Neural progenitor cell (in vitro differentiated cells): ENCODE measurements around the gene MAN1A1. TPM values are rescaled to one million over a fixed set of nuclear protein-coding genes. Genes with fewer than 3 reads are reported as not detected.

Experiments
- DNase-seq: peaks from one replicate; pipeline ENCODE4 v3.0.0-alpha.2; 2016; ENCODE audit warnings: low spot score
- H2AFZ ChIP-seq: fragments of 200-600 bp; sonication (generic); replicated peaks from 2 replicates; pipeline ENCODE4 v1.6.1; 2016; ENCODE audit warnings: antibody characterized with exemption
- H3F3A ChIP-seq: fragments of 200-600 bp; sonication (generic); 2 replicates; pipeline ENCODE4 v1.6.1; 2016; ENCODE audit warnings: antibody characterized with exemption, low read depth
- H3K27ac ChIP-seq: fragments of 200-600 bp; sonication (generic); 2 replicates; pipeline ENCODE4 v1.5.1; 2016; ENCODE audit warnings: mild to moderate bottlenecking
- H3K27me3 ChIP-seq: fragments of 200-600 bp; sonication (generic); 2 replicates; pipeline ENCODE4 v1.6.1; 2016; ENCODE audit warnings: mild to moderate bottlenecking, moderate library complexity
- H3K36me3 ChIP-seq: fragments of 200-600 bp; sonication (generic); 2 replicates; pipeline ENCODE4 v1.5.1; 2016
- H3K4me1 ChIP-seq: fragments of 200-600 bp; sonication (generic); 2 replicates; pipeline ENCODE4 v1.6.1; 2016; ENCODE audit warnings: mixed run types
- H3K4me2 ChIP-seq: fragments of 200-600 bp; sonication (generic); 2 replicates; pipeline ENCODE4 v1.6.1; 2016
- H3K4me3 ChIP-seq: fragments of 200-600 bp; sonication (generic); 2 replicates; pipeline ENCODE4 v1.5.1; 2016
- H3K79me2 ChIP-seq: fragments of 200-600 bp; sonication (generic); 2 replicates; pipeline ENCODE4 v1.6.1; 2016; ENCODE audit warnings: low read depth
- H3K9ac ChIP-seq: fragments of 200-600 bp; sonication (generic); 2 replicates; pipeline ENCODE4 v1.6.1; 2016
- H3K9me3 ChIP-seq: fragments of 200-600 bp; sonication (generic); 2 replicates; pipeline ENCODE4 v1.5.1; 2016; ENCODE audit warnings: low read depth
- H4K20me1 ChIP-seq: fragments of 200-600 bp; sonication (generic); 2 replicates; pipeline ENCODE4 v1.6.1; 2016; ENCODE audit warnings: low read depth
- H3K27ac Mint-ChIP-seq: 3 replicates; pipeline ENCODE4 v1.8.0; 2021; ENCODE audit warnings: mixed read lengths
- H3K27me3 Mint-ChIP-seq: 2 replicates; pipeline ENCODE4 v1.8.0; 2022; ENCODE audit warnings: low read depth, mild to moderate bottlenecking, inconsistent platforms, moderate library complexity, mixed read lengths; ENCODE audit not compliant: insufficient read depth
- H3K36me3 Mint-ChIP-seq: 3 replicates; pipeline ENCODE4 v1.8.0; 2021; ENCODE audit warnings: mixed read lengths
- H3K4me1 Mint-ChIP-seq: 3 replicates; pipeline ENCODE4 v1.8.0; 2021; ENCODE audit warnings: mixed read lengths
- H3K4me3 Mint-ChIP-seq: 3 replicates; pipeline ENCODE4 v1.8.0; 2021; ENCODE audit warnings: mild to moderate bottlenecking, moderate library complexity, mixed read lengths
- H3K9me3 Mint-ChIP-seq: 3 replicates; pipeline ENCODE4 v1.8.0; 2020; ENCODE audit warnings: mixed read lengths
- EZH2 ChIP-seq: fragments of 200-600 bp; sonication (generic); IDR thresholded peaks from 2 replicates; pipeline ENCODE4 v1.6.1; 2017; ENCODE audit warnings: antibody characterized with exemption, mild to moderate bottlenecking, moderate library complexity
- EZH2phosphoT487 ChIP-seq: fragments of 200-600 bp; sonication (generic); IDR thresholded peaks from 2 replicates; pipeline ENCODE4 v1.6.1; 2017; ENCODE audit warnings: antibody characterized with exemption
- total RNA-seq: library from RNA; depleted of rRNA; stranded (reverse); fragments of >200 nt; gene quantifications from 2 replicates; pipeline ENCODE4 v1.2.3, GENCODE V29; 2015; ENCODE audit warnings: low replicate concordance
- TF ChIP-seq, protein P1 (sequence below): fragments of 200-600 bp; sonication (generic); IDR thresholded peaks from 2 replicates; pipeline ENCODE4 v1.5.1; 2017; ENCODE audit warnings: antibody characterized with exemption, mild to moderate bottlenecking

MAN1A1 gene
- total RNA-seq, 1 donor from 2014 or later, result 5.2 TPM

DNA sequence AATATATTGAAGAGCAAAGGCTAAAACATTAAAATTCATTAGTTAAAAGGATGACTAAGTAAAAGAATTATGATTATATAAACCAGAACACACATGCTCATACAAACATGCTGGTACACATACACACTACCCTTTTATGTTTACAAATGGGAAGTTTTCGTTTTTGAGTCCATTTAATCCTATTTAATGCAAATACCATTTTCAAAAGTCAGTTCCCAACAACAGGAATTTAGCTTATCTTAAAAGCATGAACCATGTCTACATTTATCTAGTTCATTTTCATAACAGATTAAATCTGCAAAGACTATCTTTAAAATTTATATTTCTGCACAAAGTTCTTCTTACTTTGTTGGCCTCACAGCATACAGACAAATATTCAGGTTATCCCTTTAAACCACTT is 42.5 kb downstream of the MAN1A1 start:
- Mint-ChIP-seq H3K36me3 (no peaks in the 10 kb centered on the region), H3K9me3 (no peaks in the 10 kb centered on the region), H3K4me1 (peaks cover 13% of the 10 kb centered on the region), H3K27me3 (no peaks in the 10 kb centered on the region), H3K4me3 (no peak overlapping the region), H3K27ac (no peak overlapping the region)
- no peak overlapping the region for H3K27ac ChIP-seq
- no peaks in the 10 kb centered on the region for H4K20me1 ChIP-seq
- H3K9ac ChIP-seq, result no peak overlapping the region
- no peaks in the 10 kb centered on the region for H3K9me3 ChIP-seq
- no peaks in the 10 kb centered on the region for H3F3A ChIP-seq
- no peak overlapping the region for H3K4me2 ChIP-seq
- H3K27me3 ChIP-seq, result no peaks in the 10 kb centered on the region
- no peak for TF ChIP-seq EZH2phosphoT487
- TF ChIP-seq EZH2, result no peak
- TF ChIP-seq, protein P1, sequence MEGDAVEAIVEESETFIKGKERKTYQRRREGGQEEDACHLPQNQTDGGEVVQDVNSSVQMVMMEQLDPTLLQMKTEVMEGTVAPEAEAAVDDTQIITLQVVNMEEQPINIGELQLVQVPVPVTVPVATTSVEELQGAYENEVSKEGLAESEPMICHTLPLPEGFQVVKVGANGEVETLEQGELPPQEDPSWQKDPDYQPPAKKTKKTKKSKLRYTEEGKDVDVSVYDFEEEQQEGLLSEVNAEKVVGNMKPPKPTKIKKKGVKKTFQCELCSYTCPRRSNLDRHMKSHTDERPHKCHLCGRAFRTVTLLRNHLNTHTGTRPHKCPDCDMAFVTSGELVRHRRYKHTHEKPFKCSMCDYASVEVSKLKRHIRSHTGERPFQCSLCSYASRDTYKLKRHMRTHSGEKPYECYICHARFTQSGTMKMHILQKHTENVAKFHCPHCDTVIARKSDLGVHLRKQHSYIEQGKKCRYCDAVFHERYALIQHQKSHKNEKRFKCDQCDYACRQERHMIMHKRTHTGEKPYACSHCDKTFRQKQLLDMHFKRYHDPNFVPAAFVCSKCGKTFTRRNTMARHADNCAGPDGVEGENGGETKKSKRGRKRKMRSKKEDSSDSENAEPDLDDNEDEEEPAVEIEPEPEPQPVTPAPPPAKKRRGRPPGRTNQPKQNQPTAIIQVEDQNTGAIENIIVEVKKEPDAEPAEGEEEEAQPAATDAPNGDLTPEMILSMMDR, result no peak
- H2AFZ ChIP-seq, result no peak overlapping the region
- H3K36me3 ChIP-seq, result no peaks in the 10 kb centered on the region
- no peaks in the 10 kb centered on the region for H3K79me2 ChIP-seq
- DNase-seq, result no peak
- no peak overlapping the region for H3K4me3 ChIP-seq
- peaks cover 28% of the 10 kb centered on the region for H3K4me1 ChIP-seq

DNA sequence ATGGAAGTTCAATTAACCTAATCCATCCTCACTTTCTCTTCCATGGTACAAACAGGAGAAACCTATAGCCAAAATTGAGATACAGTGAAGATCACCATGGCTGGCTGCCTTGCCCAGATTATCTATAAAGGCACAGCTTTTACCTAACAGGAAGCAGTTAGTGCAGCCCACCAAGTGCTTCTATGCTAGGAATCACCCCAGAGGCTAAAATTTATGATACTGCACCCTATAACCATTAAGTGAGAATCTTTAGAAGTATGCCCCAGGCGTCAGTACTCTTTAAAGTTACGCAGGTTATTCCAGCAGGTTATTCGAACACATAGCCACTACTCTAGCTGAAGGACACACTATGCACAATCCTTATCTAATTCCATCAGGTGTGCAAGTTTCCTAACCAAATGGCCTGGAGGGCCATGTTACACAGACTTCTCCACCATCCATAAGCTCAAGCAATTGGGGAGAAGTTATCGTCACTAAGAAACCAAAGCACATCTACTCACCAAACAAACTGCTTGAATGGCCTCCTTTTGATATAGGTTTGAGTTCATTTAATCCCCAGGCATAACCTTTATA is 43.1 kb downstream of the MAN1A1 start:
- no peak overlapping the region for H3K4me3 ChIP-seq
- TF ChIP-seq EZH2 (no peak), EZH2phosphoT487 (no peak)
- TF ChIP-seq, protein P1, result no peak
- no peaks in the 10 kb centered on the region for H3F3A ChIP-seq
- no peak for DNase-seq
- H3K9me3 Mint-ChIP-seq, result no peaks in the 10 kb centered on the region
- no peak overlapping the region for H3K27ac ChIP-seq
- peaks cover 22% of the 10 kb centered on the region for H3K4me1 ChIP-seq
- no peak overlapping the region for H3K27ac Mint-ChIP-seq
- no peaks in the 10 kb centered on the region for H3K9me3 ChIP-seq
- no peaks in the 10 kb centered on the region for H3K27me3 ChIP-seq
- no peaks in the 10 kb centered on the region for H3K27me3 Mint-ChIP-seq
- H4K20me1 ChIP-seq, result no peaks in the 10 kb centered on the region
- H3K4me2 ChIP-seq, result no peak overlapping the region
- H2AFZ ChIP-seq, result no peak overlapping the region
- no peaks in the 10 kb centered on the region for H3K36me3 ChIP-seq
- H3K4me1 Mint-ChIP-seq, result peaks cover 9% of the 10 kb centered on the region
- no peak overlapping the region for H3K9ac ChIP-seq
- H3K36me3 Mint-ChIP-seq, result no peaks in the 10 kb centered on the region
- no peak overlapping the region for H3K4me3 Mint-ChIP-seq
- no peaks in the 10 kb centered on the region for H3K79me2 ChIP-seq

DNA sequence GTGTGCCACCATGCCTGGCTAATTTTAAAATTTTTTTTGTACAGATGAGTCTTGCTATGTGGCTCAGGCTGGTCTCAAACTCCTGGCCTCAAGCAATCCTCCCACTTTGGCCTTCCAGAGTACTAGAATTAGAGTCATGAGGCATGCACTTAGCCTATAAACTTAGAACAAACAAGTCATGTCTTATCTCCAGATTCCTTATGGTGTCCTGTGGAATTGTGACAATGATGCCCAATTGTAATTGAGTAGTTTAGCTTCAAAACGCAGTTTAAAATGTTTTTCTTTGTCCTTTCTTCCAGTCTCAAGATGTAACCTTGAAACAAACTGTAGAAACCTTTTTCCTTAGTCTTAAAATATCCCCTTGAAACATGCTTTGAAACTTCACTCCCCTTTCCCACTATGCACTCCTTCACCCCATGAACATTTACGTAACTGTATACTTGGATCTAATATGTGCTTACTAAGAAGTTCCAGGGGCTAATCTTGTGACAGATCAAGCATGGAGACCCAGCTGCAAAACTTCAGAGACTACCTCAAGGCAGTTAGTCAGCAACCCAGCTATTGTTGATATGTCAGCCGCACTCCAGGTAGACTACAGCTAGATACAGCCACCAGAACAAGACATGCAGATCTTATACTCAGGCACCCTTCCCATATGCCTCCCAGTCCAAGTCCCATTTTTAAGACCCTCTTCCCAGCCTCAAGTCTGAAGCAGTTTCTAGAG is 46.2 kb downstream of the MAN1A1 start:
- Histone ChIP-seq H3K4me2 (no peak overlapping the region), H3K4me3 (no peak overlapping the region), H4K20me1 (no peaks in the 10 kb centered on the region), H3K9me3 (no peaks in the 10 kb centered on the region), H3K79me2 (no peaks in the 10 kb centered on the region), H3K27ac (no peak overlapping the region), H2AFZ (no peak overlapping the region), H3K36me3 (no peaks in the 10 kb centered on the region), H3K27me3 (no peaks in the 10 kb centered on the region), H3F3A (no peaks in the 10 kb centered on the region), H3K4me1 (no peaks in the 10 kb centered on the region), H3K9ac (no peak overlapping the region)
- Mint-ChIP-seq H3K27me3 (no peaks in the 10 kb centered on the region), H3K4me1 (peaks cover 6% of the 10 kb centered on the region), H3K9me3 (no peaks in the 10 kb centered on the region), H3K4me3 (no peak overlapping the region), H3K36me3 (no peaks in the 10 kb centered on the region), H3K27ac (peak overlapping the region; percentile 11)
- DNase-seq, result no peak
- TF ChIP-seq EZH2, result no peak
- TF ChIP-seq EZH2phosphoT487, result no peak
- TF ChIP-seq, protein P1, result no peak
